Effector memory CD4-positive, alpha-beta T cell (primary cell): Measurements from ENCODE around the gene IGFBP2.

Experiments used
- DNase-seq, 3 donors: peaks; one replicate each; pipeline ENCODE4 v3.0.0-alpha.2; 2020
- H3K27ac ChIP-seq: 2 replicates; pipeline ENCODE4 v1.7.0; 2013; ENCODE audit warnings: mild to moderate bottlenecking, low read length, moderate library complexity; ENCODE audit not compliant: insufficient read depth, poor library complexity, severe bottlenecking
- H3K27me3 ChIP-seq: replicated peaks from 2 replicates; pipeline ENCODE4 v1.7.0; 2013; ENCODE audit warnings: mild to moderate bottlenecking, low read length; ENCODE audit not compliant: insufficient read depth, control insufficient read depth, poor library complexity, severe bottlenecking
- H3K36me3 ChIP-seq: 2 replicates; pipeline ENCODE4 v1.7.0; 2013; ENCODE audit warnings: mild to moderate bottlenecking, low read length, moderate library complexity; ENCODE audit not compliant: control insufficient read depth, insufficient read depth
- H3K4me1 ChIP-seq: 2 replicates; pipeline ENCODE4 v1.7.0; 2013; ENCODE audit warnings: low read length, mild to moderate bottlenecking; ENCODE audit not compliant: control insufficient read depth, insufficient read depth, poor library complexity, severe bottlenecking
- H3K4me3 ChIP-seq: 2 replicates; pipeline ENCODE4 v1.7.0; 2013; ENCODE audit warnings: low read length, low read depth, mild to moderate bottlenecking; ENCODE audit not compliant: insufficient read depth, poor library complexity, severe bottlenecking
- H3K9me3 ChIP-seq: 2 replicates; pipeline ENCODE4 v1.7.0; 2013; ENCODE audit warnings: mild to moderate bottlenecking, low read length, moderate library complexity; ENCODE audit not compliant: control insufficient read depth

IGFBP2 gene

GRCh38 chr2:216700088-216700567 is 66.9 kb downstream of the IGFBP2 start:
- DNase-seq: no peak
- Histone ChIP-seq H3K36me3 (no peaks in the 10 kb centered on the region), H3K27ac (no peak overlapping the region), H3K9me3 (no peaks in the 10 kb centered on the region), H3K4me1 (peaks cover under 1% of the 10 kb centered on the region), H3K27me3 (peaks cover 13% of the 10 kb centered on the region), H3K4me3 (no peak overlapping the region)

- DNase-seq: no peak
- Histone ChIP-seq H3K36me3 (no peaks in the 10 kb centered on the region), H3K27me3 (peaks cover 11% of the 10 kb centered on the region), H3K4me1 (no peaks in the 10 kb centered on the region), H3K9me3 (no peaks in the 10 kb centered on the region), H3K27ac (no peak overlapping the region), H3K4me3 (no peak overlapping the region)
Measured at GRCh38 chr2:216700781-216701180, 67.6 kb downstream of the IGFBP2 start.

- Histone ChIP-seq H3K36me3 (no peaks in the 10 kb centered on the region), H3K4me1 (no peaks in the 10 kb centered on the region), H3K9me3 (no peaks in the 10 kb centered on the region), H3K27ac (no peak overlapping the region), H3K27me3 (peaks cover 11% of the 10 kb centered on the region), H3K4me3 (no peak overlapping the region)
- no peak for DNase-seq
Measured at GRCh38 chr2:216701544-216701943, 68.3 kb downstream of the IGFBP2 start.

- Histone ChIP-seq H3K36me3 (no peaks in the 10 kb centered on the region), H3K27ac (no peak overlapping the region), H3K27me3 (peaks cover 11% of the 10 kb centered on the region), H3K4me3 (no peak overlapping the region), H3K4me1 (no peaks in the 10 kb centered on the region), H3K9me3 (no peaks in the 10 kb centered on the region)
- no peak for DNase-seq
Measured at GRCh38 chr2:216702756-216703155, 69.5 kb downstream of the IGFBP2 start.

GRCh38 chr2:216710551-216711301 is 77.5 kb downstream of the IGFBP2 start:
- Histone ChIP-seq H3K27ac (no peak overlapping the region), H3K4me3 (no peak overlapping the region), H3K27me3 (no peaks in the 10 kb centered on the region), H3K9me3 (no peaks in the 10 kb centered on the region), H3K4me1 (no peaks in the 10 kb centered on the region), H3K36me3 (no peaks in the 10 kb centered on the region)
- DNase-seq: no peak

GRCh38 chr2:216711348-216711747 is 78.1 kb downstream of the IGFBP2 start:
- no peaks in the 10 kb centered on the region for H3K27me3 ChIP-seq
- H3K4me1 ChIP-seq: no peaks in the 10 kb centered on the region
- no peak for DNase-seq
- H3K4me3 ChIP-seq: no peak overlapping the region
- no peaks in the 10 kb centered on the region for H3K36me3 ChIP-seq
- H3K9me3 ChIP-seq: no peaks in the 10 kb centered on the region
- H3K27ac ChIP-seq: no peak overlapping the region

GRCh38 chr2:216713691-216714336 is 80.6 kb downstream of the IGFBP2 start:
- no peaks in the 10 kb centered on the region for H3K36me3 ChIP-seq
- no peaks in the 10 kb centered on the region for H3K9me3 ChIP-seq
- H3K27ac ChIP-seq: no peak overlapping the region
- H3K4me1 ChIP-seq: no peaks in the 10 kb centered on the region
- DNase-seq: no peak
- H3K4me3 ChIP-seq: no peak overlapping the region
- no peaks in the 10 kb centered on the region for H3K27me3 ChIP-seq
